Neural progenitor cell (in vitro differentiated cells): ENCODE measurements around the gene CDK18. TPM values are rescaled to one million over a fixed set of nuclear protein-coding genes. Genes with fewer than 3 reads are reported as not detected.

Experiments
- DNase-seq: peaks from one replicate; pipeline ENCODE4 v3.0.0-alpha.2; 2016; ENCODE audit warnings: low spot score
- H2AFZ ChIP-seq: fragments of 200-600 bp; sonication (generic); replicated peaks from 2 replicates; pipeline ENCODE4 v1.6.1; 2016; ENCODE audit warnings: antibody characterized with exemption
- H3F3A ChIP-seq: fragments of 200-600 bp; sonication (generic); 2 replicates; pipeline ENCODE4 v1.6.1; 2016; ENCODE audit warnings: antibody characterized with exemption, low read depth
- H3K27ac ChIP-seq: fragments of 200-600 bp; sonication (generic); 2 replicates; pipeline ENCODE4 v1.5.1; 2016; ENCODE audit warnings: mild to moderate bottlenecking
- H3K27me3 ChIP-seq: fragments of 200-600 bp; sonication (generic); 2 replicates; pipeline ENCODE4 v1.6.1; 2016; ENCODE audit warnings: mild to moderate bottlenecking, moderate library complexity
- H3K36me3 ChIP-seq: fragments of 200-600 bp; sonication (generic); 2 replicates; pipeline ENCODE4 v1.5.1; 2016
- H3K4me1 ChIP-seq: fragments of 200-600 bp; sonication (generic); 2 replicates; pipeline ENCODE4 v1.6.1; 2016; ENCODE audit warnings: mixed run types
- H3K4me2 ChIP-seq: fragments of 200-600 bp; sonication (generic); 2 replicates; pipeline ENCODE4 v1.6.1; 2016
- H3K4me3 ChIP-seq: fragments of 200-600 bp; sonication (generic); 2 replicates; pipeline ENCODE4 v1.5.1; 2016
- H3K79me2 ChIP-seq: fragments of 200-600 bp; sonication (generic); 2 replicates; pipeline ENCODE4 v1.6.1; 2016; ENCODE audit warnings: low read depth
- H3K9ac ChIP-seq: fragments of 200-600 bp; sonication (generic); 2 replicates; pipeline ENCODE4 v1.6.1; 2016
- H3K9me3 ChIP-seq: fragments of 200-600 bp; sonication (generic); 2 replicates; pipeline ENCODE4 v1.5.1; 2016; ENCODE audit warnings: low read depth
- H4K20me1 ChIP-seq: fragments of 200-600 bp; sonication (generic); 2 replicates; pipeline ENCODE4 v1.6.1; 2016; ENCODE audit warnings: low read depth
- H3K27ac Mint-ChIP-seq: 3 replicates; pipeline ENCODE4 v1.8.0; 2021; ENCODE audit warnings: mixed read lengths
- H3K27me3 Mint-ChIP-seq: 2 replicates; pipeline ENCODE4 v1.8.0; 2022; ENCODE audit warnings: low read depth, mild to moderate bottlenecking, inconsistent platforms, moderate library complexity, mixed read lengths; ENCODE audit not compliant: insufficient read depth
- H3K36me3 Mint-ChIP-seq: 3 replicates; pipeline ENCODE4 v1.8.0; 2021; ENCODE audit warnings: mixed read lengths
- H3K4me1 Mint-ChIP-seq: 3 replicates; pipeline ENCODE4 v1.8.0; 2021; ENCODE audit warnings: mixed read lengths
- H3K4me3 Mint-ChIP-seq: 3 replicates; pipeline ENCODE4 v1.8.0; 2021; ENCODE audit warnings: mild to moderate bottlenecking, moderate library complexity, mixed read lengths
- H3K9me3 Mint-ChIP-seq: 3 replicates; pipeline ENCODE4 v1.8.0; 2020; ENCODE audit warnings: mixed read lengths
- CTCF ChIP-seq: fragments of 200-600 bp; sonication (generic); IDR thresholded peaks from 2 replicates; pipeline ENCODE4 v1.5.1; 2017; ENCODE audit warnings: antibody characterized with exemption, mild to moderate bottlenecking
- EZH2 ChIP-seq: fragments of 200-600 bp; sonication (generic); IDR thresholded peaks from 2 replicates; pipeline ENCODE4 v1.6.1; 2017; ENCODE audit warnings: antibody characterized with exemption, mild to moderate bottlenecking, moderate library complexity
- EZH2phosphoT487 ChIP-seq: fragments of 200-600 bp; sonication (generic); IDR thresholded peaks from 2 replicates; pipeline ENCODE4 v1.6.1; 2017; ENCODE audit warnings: antibody characterized with exemption
- total RNA-seq: library from RNA; depleted of rRNA; stranded (reverse); fragments of >200 nt; gene quantifications from 2 replicates; pipeline ENCODE4 v1.2.3, GENCODE V29; 2015; ENCODE audit warnings: low replicate concordance

Gene CDK18
- total RNA-seq, 1 donor from 2014 or later, result 14.1 TPM

DNA sequence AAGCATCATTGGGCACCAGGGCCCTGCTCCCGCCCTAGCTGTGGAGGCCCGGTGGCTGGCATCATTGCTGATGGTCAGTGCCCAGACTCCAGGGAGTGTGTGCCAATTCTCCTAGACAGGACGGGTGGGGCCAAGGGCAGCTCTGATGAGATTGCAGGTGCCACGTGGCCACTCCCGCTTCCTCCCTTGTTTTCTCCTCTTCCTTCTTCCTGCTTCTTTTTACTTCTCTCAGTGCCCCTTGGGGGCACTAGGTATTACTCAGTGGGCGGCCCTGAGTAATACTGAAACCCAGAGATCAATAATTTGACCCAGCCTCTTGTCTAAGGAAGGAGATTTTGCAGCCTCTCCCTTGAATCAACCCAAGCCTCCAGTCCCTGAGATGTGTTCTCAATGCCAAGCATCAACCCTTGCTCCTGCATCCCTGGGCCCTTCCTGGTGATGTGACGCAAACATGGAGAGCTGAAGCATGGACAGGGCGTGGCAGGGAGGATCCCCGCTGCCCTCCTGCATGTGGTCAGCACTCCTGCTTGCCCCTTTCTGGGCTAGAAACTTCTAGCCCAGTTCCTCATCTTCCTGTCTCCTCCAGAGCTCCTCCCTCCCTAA lies 32.4 kb downstream of the CDK18 start:
- no peak for DNase-seq
- Histone ChIP-seq H2AFZ (no peak overlapping the region), H3K36me3 (no peaks in the 10 kb centered on the region), H3K27ac (no peak overlapping the region), H3K4me3 (no peak overlapping the region), H3F3A (peaks cover 9% of the 10 kb centered on the region), H3K79me2 (no peaks in the 10 kb centered on the region), H4K20me1 (no peaks in the 10 kb centered on the region), H3K4me2 (no peak overlapping the region), H3K27me3 (peaks cover 11% of the 10 kb centered on the region), H3K4me1 (peaks cover 13% of the 10 kb centered on the region), H3K9ac (no peak overlapping the region), H3K9me3 (no peaks in the 10 kb centered on the region)
- Mint-ChIP-seq H3K4me3 (no peak overlapping the region), H3K36me3 (no peaks in the 10 kb centered on the region), H3K27ac (no peak overlapping the region), H3K27me3 (peaks cover 20% of the 10 kb centered on the region), H3K9me3 (no peaks in the 10 kb centered on the region), H3K4me1 (peaks cover 30% of the 10 kb centered on the region)
- TF ChIP-seq EZH2phosphoT487 (no peak), CTCF (no peak), EZH2 (no peak)

GRCh38 chr1:205537386-205538018 lies 33.0 kb downstream of the CDK18 start:
- Histone ChIP-seq H2AFZ (no peak overlapping the region), H3K9ac (no peak overlapping the region), H4K20me1 (no peaks in the 10 kb centered on the region), H3K4me1 (peaks cover 13% of the 10 kb centered on the region), H3K36me3 (no peaks in the 10 kb centered on the region), H3K79me2 (no peaks in the 10 kb centered on the region), H3K4me3 (no peak overlapping the region), H3F3A (peaks cover 15% of the 10 kb centered on the region), H3K27me3 (peaks cover 11% of the 10 kb centered on the region), H3K4me2 (no peak overlapping the region), H3K27ac (no peak overlapping the region), H3K9me3 (no peaks in the 10 kb centered on the region)
- Mint-ChIP-seq H3K36me3 (no peaks in the 10 kb centered on the region), H3K27ac (no peak overlapping the region), H3K27me3 (peaks cover 22% of the 10 kb centered on the region), H3K4me3 (no peak overlapping the region), H3K9me3 (no peaks in the 10 kb centered on the region), H3K4me1 (peaks cover 29% of the 10 kb centered on the region)
- TF ChIP-seq EZH2phosphoT487, result no peak
- no peak for TF ChIP-seq CTCF
- no peak for TF ChIP-seq EZH2
- DNase-seq, result no peak

GRCh38 chr1:205538235-205538840 lies 33.9 kb downstream of the CDK18 start:
- H3K9me3 Mint-ChIP-seq, result no peaks in the 10 kb centered on the region
- Histone ChIP-seq H3K36me3 (no peaks in the 10 kb centered on the region), H4K20me1 (no peaks in the 10 kb centered on the region), H2AFZ (no peak overlapping the region), H3K79me2 (no peaks in the 10 kb centered on the region), H3K4me1 (peaks cover 9% of the 10 kb centered on the region), H3F3A (peaks cover 23% of the 10 kb centered on the region), H3K27me3 (peaks cover 11% of the 10 kb centered on the region), H3K4me2 (no peak overlapping the region), H3K9ac (no peak overlapping the region), H3K4me3 (no peak overlapping the region), H3K9me3 (no peaks in the 10 kb centered on the region), H3K27ac (no peak overlapping the region)
- no peak overlapping the region for H3K4me3 Mint-ChIP-seq
- DNase-seq, result no peak
- peak overlapping the region; percentile 71 for H3K27ac Mint-ChIP-seq
- peaks cover 21% of the 10 kb centered on the region for H3K4me1 Mint-ChIP-seq
- H3K27me3 Mint-ChIP-seq, result peaks cover 22% of the 10 kb centered on the region
- no peak for TF ChIP-seq CTCF
- TF ChIP-seq EZH2, result no peak
- no peak for TF ChIP-seq EZH2phosphoT487
- H3K36me3 Mint-ChIP-seq, result no peaks in the 10 kb centered on the region
